GM18502 (cell line): ENCODE measurements around the gene ADAMTS3.

Experiments used
- ATAC-seq: cut with Tn5 transposase; IDR thresholded peaks from one replicate; pipeline ENCODE4 v1.9.1; 2021; ENCODE audit warnings: mild to moderate bottlenecking; ENCODE audit not compliant: unreplicated experiment, poor library complexity

The ADAMTS3 gene

DNA sequence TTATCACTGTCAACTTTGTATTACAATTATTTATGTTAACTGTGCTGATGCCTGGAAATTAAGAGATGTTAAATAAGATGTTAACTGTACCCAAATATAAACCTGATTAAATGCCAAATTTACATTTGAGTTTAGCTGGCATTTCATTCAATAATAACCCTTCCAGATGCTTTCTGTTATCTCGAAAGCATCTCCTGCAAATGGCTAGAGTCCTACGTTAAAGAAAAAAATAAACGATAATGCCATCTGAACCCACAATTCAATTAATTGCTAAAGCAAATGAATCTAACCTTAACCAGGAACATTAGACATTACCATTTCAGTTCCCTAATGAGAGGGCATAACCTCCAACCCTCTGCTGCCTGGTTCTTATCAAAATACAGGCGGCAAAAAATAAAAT is 145.0 kb downstream of the ADAMTS3 start:
- no peak for ATAC-seq

DNA sequence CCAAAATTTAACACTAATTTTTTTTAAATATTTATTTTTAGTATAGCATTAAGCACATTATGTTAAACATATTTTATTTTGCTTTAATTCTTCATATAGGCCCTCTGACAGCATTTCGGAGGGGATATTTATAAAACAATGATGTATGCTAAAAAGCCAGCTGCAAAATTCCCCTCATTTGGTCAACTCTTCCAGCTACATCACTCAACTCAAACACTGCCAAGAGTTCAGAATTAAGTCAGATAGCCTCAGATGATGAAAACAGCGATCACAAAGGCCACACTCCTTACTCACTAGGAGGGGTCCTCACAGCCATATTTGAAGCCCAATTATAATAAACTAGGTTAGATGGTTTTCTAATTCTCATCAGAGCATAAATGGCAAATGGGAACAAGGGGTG is 146.6 kb downstream of the ADAMTS3 start:
- ATAC-seq: no peak

DNA sequence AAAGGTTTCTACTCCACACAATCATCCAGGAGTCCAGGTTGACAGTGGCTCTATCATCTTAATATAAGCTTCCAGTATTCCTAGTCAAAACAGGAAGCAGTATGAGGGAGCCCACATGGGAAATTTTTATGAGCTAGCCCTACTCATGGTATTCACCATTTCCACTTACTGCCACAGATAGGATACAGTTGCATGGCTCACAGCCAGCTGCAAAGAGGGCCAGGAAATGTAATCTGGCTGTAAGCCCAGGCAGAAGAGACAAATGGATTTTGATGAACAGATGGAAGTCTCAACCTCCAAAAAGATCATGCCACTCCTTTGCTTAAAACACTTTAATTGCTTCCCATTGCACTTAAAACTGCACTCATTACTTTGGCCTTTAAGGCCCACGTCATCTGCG is 150.6 kb downstream of the ADAMTS3 start:
- no peak for ATAC-seq

DNA sequence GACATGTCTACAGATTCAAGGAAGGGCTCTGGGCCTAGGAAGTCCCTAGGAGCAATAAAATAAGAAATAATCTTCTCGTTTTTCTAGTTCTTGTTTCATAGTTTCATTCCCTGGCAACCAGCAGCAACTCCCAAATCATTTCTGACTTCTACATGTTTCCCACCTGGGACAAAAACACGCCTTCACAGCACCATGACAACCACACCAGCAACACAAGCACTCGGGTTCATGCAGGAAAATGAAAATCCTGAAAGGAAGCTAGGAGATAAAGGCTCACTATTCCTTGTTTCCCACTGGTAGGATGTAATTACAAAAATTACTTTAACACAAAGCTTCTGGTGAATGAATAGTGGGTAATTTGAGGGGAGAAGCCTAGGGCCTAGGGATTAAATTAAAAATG is 158.9 kb downstream of the ADAMTS3 start:
- no peak for ATAC-seq

DNA sequence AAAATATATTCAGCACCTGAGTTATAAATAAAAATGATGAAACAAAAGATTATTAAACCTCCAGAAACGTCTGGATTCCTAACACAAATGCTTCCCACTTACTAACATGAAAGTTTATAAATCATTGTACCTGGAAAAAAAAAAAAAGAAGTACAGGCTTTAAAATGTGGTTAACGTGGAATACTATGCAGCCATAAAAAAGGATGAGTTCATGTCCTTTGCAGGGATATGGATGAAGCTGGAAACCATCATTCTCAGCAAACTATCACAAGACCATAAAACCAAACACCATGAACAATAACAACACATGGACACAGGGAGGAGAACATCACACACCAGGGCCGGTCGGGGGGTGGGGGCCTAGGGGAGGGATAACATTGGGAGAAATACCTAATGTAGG is 160.5 kb downstream of the ADAMTS3 start:
- no peak for ATAC-seq

DNA sequence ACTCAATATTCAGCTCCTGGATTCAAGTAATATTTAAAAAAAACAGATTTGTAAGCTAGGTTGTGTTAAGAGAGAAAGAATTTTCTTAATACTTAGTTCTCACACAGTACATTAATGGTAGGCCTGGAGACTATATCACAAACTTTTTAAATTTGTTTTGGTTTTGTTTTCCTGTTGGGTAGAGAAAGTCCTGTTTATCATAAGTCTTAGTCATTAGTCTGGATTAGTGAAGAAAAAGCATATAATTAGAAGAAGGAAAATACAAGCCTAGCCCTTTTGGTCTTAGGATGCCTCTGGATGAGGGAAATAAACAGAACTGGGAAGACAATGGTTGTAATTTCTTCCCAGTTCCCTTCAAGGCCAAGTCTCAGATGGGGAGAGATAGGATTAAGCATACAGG is 163.6 kb downstream of the ADAMTS3 start:
- no peak for ATAC-seq

DNA sequence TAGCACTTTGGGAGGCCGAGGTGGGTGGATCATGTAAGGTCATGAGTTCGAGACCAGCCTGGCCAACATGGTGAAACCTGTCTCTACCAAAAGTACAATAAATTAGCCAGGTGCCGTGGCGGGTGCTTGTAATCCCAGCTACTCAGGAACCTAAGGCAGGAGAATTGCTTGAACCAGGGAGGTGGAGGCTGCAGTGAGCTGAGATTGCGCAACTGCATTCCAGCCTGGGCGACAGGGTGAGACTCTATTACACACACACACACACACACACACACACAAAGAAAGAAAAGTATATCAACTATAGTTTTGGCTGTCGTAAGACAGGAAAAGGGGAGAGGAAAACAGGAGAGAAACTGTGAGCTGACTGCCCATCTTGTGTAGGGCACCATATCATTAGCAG is 171.7 kb downstream of the ADAMTS3 start:
- no peak for ATAC-seq

DNA sequence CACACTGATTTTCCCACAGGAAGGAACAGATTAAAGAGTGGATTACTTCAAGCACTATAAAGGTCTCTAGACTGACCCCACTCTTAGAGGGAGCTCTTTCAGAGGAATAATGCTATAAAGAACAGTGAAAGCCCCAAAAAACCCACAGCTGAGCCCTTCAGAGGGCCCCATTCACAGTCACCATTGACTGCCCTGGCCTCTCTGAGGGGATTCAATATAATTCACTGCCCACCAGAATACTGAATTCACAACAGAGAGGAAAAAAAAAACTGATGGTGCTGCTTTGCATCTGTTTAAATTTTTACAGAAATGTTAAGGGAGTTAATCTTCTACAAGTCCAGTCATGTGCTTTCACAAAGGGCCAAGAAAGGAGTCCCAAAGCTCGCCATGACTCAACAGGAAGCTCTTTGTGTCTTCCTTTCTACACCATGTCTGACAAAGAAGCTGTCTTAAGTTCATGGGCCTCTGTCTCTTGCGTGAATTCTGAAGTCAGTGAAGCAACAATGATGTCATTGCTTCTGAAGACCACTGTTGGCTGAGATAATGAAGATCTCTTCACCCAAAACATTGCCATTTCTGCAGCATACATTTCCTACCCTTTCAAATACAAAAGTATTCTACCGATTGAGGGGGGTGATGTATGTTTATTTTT is 174.9 kb downstream of the ADAMTS3 start:
- no peak for ATAC-seq

DNA sequence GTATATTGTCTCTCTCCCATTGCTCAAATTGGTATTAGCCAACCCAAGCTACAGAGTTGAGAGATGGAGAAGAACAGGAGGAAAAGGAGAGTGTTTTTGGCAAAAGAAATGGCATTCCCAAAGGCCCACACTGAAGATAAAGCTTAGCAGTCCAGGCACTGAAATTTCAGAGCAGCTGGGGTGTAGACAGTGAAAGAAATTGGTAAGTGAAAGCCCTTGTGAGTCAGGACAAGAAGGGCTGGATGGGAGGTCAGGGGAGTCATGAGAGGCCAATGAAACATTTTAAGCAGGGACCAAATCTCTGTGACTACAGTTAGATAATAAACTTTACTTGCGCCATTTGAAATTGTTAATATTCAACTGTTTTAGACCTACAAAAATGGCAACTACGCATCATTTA is 177.7 kb downstream of the ADAMTS3 start:
- ATAC-seq: no peak

DNA sequence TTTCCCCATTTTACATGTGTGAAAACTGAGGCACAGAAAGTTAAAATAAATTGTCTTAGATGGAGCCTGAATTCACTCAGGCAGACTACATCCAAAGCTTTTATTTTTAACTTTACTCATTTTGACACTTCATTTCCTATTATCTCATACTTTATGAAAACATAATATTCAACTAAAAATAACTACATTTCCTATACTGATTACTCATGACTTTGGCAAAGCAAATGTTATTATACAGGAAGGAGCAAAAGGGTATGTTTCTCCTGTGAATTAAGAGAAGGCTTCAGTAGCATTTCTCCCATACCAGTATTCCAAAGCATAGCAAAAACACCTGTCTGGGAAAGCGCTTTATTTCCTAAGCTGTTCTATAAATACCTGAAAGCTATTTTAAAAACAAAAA is 178.6 kb downstream of the ADAMTS3 start:
- no peak for ATAC-seq

DNA sequence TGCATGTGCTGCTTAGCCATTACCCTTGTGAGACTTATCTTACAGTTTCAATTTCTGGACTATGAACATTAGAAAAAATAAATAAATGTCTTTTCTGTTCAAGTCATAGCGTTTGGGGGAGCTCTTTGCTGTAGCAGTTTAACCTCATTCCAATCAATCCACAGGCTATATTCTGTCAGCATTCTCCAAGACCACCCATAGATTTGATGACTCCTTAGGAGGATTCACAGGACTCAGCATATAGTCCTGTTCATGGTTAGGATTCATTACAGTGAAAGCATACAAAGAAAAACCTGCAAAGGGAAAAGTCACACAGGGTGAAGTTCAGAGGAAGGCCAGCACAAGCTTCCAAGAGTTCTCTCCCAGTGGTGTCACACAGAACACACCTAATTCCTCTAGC is 180.5 kb downstream of the ADAMTS3 start:
- no peak for ATAC-seq

DNA sequence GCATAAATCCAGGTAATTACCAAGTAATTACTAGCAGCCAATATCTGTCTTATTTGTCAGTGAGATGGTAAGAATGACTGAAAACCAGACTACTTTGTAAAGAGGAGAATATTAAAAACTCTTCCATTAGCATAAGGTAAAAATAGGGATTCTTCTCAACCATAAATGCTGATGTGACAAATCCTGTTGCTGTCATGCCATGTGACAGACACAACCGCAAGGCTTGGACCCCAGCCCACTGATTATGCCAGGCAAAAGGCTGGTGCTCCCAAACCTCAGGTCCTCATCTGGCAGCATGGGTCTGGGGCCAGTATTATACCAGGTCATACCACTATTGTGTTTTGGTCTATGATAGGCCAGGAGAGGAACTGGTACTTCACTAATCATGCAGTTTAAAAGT is 181.1 kb downstream of the ADAMTS3 start:
- no peak for ATAC-seq

DNA sequence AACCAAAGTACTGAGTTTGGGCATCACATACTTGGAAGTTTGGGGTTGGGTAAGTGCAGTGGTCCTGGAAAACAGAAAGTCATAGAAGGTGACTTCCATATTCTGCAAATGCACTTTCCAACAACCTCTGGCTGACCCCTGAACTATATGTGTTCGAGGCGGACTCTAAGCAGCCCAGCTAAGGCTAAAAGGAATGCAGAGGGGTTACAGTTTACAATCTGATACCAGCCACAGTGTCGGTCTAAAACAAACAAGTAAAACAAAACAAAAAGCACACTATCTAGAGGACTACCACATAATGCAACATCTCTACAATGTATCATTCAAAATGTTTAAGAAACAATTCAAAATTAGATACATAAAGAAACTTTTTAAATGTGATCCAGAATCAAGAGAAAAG is 185.6 kb downstream of the ADAMTS3 start:
- ATAC-seq: no peak

DNA sequence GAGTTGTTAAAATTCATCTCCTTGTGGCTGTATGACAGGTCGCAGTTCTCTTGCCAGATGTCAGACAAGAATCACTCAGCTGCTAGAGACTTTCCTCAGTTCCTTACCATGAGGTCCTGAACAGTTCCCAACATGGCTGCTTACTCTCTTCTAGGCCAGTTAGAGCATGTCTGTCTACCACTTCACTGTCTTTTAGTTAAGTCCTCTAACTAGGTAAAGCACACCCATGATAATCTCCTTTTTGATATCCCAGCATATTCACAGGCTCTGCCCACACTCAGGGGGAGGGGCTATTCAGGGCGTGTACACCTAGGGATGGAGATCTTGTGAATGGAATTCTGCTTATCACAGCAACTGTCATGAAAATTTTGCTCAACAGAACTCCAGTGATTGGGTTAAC is 190.1 kb downstream of the ADAMTS3 start:
- no peak for ATAC-seq

DNA sequence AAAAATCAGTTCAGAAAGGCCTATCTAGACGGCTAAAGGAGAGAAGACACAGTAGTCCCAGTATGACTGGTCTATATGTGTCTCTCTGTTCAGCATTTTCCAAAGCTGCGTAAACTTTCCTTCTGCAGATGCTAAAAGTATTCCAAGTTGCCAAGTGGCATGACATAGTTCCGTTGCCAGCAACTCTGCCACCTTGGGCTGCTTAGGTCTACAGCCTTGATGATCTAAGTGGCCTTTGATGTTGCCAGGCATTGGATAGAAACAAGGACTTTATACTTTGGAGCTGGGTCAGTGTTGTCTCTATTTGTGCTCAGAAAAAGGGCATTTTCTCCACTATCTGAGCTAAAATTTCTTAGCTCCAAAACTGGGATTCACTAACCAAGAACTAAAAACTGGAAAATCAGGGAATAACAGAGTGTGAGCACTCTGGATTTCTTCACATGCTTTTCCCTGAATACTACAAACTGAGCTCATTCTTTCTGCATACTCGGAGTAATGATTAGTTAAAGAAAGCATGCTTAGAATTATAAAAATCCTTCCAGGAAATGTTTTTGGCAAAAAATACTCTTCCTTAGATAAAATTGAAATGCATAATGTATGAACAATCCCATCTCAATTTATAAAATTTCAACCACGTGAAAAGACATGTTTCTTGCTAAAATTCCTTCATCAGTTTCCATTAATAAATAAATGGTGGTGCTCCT is 191.4 kb downstream of the ADAMTS3 start:
- no peak for ATAC-seq

DNA sequence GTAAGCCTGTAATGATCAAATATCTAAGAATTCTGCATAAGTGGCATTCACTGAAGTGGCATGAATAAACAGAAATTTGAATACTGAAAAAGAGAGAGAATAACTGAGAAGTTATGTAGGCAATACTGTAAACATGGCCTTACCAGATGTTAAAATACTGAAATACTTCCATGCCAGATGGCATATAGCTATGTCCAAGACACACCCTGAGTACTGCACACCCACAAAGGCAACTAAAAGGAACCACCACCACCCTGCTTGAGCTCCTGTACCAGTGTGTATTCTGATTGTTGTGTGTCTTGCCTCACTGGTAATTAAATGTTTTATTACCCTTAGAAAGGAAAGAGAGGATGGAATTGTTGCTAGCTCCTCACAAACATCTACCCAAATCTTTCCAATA is 192.1 kb downstream of the ADAMTS3 start:
- no peak for ATAC-seq

DNA sequence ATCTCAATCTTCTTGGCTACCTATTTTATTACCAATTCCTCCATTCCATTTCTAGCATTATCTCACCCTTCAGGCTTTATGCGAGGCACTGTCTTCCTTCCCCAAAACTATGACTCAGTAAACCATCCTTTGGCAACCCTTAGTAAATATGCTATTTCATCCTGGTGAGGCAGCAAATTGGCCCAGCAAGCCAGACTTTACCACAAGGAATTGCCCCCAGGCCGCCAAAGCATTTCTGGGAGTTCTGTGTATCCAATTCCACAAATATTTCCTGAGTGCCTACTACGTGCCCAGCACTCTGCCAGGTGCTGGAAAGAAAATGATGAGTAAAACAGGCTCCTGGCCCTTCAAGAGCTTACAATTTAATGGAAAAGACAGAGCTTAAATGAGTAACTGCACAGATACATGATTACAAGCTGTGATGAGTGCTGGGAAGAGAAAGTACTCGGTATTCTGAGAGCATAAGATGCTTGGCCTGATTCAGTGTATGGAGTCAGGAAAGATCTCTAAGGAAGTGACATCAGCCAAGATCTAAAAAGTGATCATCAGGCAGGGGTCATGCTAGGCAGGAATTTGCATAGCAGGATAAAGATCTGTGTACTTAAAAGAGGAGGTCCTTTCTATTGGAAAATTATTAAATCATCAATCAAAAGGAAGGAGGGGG is 193.8 kb downstream of the ADAMTS3 start:
- ATAC-seq: no peak

DNA sequence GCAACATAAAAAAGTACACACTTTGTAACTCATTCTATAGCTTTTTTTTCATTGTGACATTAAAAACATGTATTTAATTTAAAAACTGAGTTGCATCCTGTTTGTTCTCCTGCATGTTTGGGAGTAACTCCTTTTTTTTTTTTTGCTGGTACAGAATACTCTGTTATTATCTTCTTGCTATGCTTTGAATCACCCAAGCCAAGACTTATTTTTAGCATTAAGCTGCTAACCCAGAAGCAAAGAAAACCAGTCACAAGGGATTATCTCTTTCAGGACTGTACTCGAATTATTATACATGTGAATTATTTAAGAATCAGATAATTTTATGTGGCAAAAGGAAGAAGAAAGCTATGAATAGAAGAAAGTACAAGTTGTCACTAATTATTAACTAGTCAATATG is 194.9 kb downstream of the ADAMTS3 start:
- no peak for ATAC-seq

DNA sequence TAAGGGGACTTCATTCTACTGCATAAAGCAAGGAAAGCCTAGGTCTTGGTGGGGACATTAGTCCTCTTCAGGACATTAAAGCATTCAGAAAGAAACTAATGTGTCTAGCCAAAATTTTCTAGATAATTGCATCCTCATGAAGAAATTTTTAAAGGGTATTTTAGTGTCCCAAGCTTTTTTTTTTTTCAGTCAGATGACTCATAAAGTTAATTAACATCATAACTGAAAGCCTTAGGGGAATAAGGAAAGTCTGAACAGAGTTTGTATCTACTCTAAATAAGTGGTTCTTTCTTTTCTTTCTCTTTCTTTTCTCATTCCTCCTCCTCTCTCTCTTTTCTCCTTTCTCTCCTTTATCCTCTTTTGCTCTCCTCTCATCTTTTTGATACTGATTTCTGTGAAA is 202.4 kb downstream of the ADAMTS3 start:
- ATAC-seq: no peak

DNA sequence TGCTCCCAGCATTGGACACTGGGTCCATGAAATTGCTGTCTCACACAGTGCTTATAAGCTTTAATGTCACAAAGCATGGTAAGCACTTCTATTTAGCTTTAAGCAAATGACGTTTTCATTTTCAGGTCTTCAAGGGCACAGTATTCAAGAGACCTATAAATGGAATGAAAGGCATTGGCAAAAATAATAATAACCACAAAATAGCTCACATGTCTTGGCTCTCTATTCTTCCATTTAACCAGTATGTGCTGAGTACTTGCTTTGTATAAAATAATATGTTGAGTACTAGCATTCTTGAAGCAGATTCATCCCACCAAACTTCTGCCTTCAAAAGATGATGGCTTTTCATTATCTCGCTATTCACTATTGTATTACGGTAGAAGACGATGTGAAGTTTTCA is 203.0 kb downstream of the ADAMTS3 start:
- ATAC-seq: no peak

DNA sequence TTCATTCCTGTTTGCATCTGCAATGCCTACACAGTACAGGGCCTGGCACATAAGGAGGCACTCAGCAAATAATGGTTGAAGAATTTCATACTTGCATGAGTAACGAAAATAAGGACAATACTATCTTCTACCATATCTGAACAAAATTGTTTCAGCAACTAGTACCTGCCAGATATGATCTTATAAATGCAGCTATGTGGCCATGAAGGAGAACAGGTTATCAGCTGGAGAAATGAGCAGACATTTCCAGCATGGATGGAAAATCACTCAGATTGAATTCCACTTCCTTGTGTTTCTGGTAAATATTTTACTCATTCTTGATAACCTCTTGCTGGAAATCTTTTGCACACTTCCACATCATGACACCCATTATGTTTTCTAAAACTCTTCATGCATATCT is 204.0 kb downstream of the ADAMTS3 start:
- no peak for ATAC-seq

DNA sequence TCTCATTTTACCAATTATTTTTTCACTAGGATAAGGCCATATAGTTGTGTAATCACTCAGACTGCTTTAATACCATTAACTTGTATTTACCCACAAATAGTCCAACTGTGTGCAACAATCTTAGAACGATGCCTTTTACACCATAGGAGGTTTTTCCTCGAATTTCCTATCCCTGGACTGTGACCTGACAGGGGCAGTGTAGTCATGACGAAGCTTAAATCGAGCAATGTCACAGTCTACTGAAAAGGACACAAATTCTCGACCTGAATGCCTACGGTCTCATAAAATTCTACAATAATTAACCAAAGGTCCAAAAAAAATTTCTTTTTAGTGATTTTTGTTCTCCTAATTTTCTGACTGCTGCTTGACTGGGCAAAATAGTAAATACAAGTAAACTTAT is 208.9 kb downstream of the ADAMTS3 start:
- no peak for ATAC-seq
